Panc1 (cell line): Measurements from ENCODE around the gene BCL2L2. TPM values are rescaled to one million over a fixed set of nuclear protein-coding genes. Genes with fewer than 3 reads are reported as not detected.

ENCODE experiments used
- ATAC-seq: fragments of 200-7000 bp; cut with Tn5 transposase; 2 replicates; pipeline ENCODE4 v1.9.1; 2020; ENCODE audit warnings: mild to moderate bottlenecking, moderate library complexity
- BruUV-seq: library from RNA; stranded (reverse); fragments of 400-500 nt; replicated peaks from 2 replicates; lab custom pipeline; 2021; lab: Mats Ljungman, UMichigan
- CTCF ChIA-PET: fragments of 300-600 bp; sonication (Branson Sonifier 250); formaldehyde crosslinking; loops from one replicate; lab custom pipeline; 2022; ENCODE audit warnings: antibody characterized with exemption; lab: Charles Lee
- POLR2A ChIA-PET: fragments of 300-600 bp; sonication (Branson Sonifier 250); formaldehyde crosslinking; loops from one replicate; lab custom pipeline; 2022; ENCODE audit warnings: antibody characterized with exemption; lab: Charles Lee
- DNase-seq: peaks from one replicate; pipeline ENCODE4 v3.0.0-alpha.2; 2010; ENCODE audit warnings: low read depth, low spot score
- H3K27ac ChIP-seq: 2 replicates; pipeline ENCODE4 v1.5.1; 2011; ENCODE audit warnings: mild to moderate bottlenecking, low read length, inconsistent platforms
- H3K27me3 ChIP-seq: fragments of 200-500 bp; sonication (Bioruptor generic); 2 replicates; pipeline ENCODE4 v1.6.0; 2014; ENCODE audit warnings: low read length, inconsistent platforms; ENCODE audit not compliant: control insufficient read depth, insufficient read depth
- H3K36me3 ChIP-seq: fragments of 200-500 bp; sonication (Bioruptor generic); 2 replicates; pipeline ENCODE4 v1.5.1; 2014; ENCODE audit warnings: inconsistent platforms, mild to moderate bottlenecking, low read length, moderate library complexity; ENCODE audit not compliant: control insufficient read depth, insufficient read depth
- H3K4me1 ChIP-seq: 2 replicates; pipeline ENCODE4 v1.5.1; 2011; ENCODE audit warnings: inconsistent platforms, mild to moderate bottlenecking, low read length, moderate library complexity; ENCODE audit not compliant: control insufficient read depth, insufficient read depth
- H3K4me3 ChIP-seq, 2 experiments: 2 replicates each; pipeline ENCODE4 v1.5.1; 2011 to 2012; ENCODE audit warnings: low read depth in 2 of 2, low read length in 2 of 2, mild to moderate bottlenecking in 2 of 2, inconsistent platforms in 1 of 2, moderate library complexity in 1 of 2
- H3K9me3 ChIP-seq: fragments of 200-500 bp; sonication (Bioruptor generic); 2 replicates; pipeline ENCODE4 v1.5.1; 2014; ENCODE audit warnings: low read depth, mild to moderate bottlenecking, inconsistent platforms, low read length, moderate library complexity; ENCODE audit not compliant: control insufficient read depth, insufficient read depth
- CTCF ChIP-seq: fragments of 450-650 bp; IDR thresholded peaks from 2 replicates; pipeline ENCODE4 v1.5.1; 2017; ENCODE audit warnings: mild to moderate bottlenecking
- POLR2AphosphoS5 ChIP-seq: IDR thresholded peaks from 2 replicates; pipeline ENCODE4 v1.6.1; 2012; ENCODE audit warnings: mild to moderate bottlenecking, low read depth, low read length, moderate library complexity
- REST ChIP-seq, 2 experiments: IDR thresholded peaks; 2 replicates each; pipeline ENCODE4 v1.6.1; 2011 to 2012; ENCODE audit warnings: low read depth in 2 of 2, control low read depth in 1 of 2, low read length in 1 of 2, mild to moderate bottlenecking in 1 of 2, moderate library complexity in 1 of 2; ENCODE audit not compliant: insufficient read depth in 1 of 2
- SIN3A ChIP-seq: IDR thresholded peaks from 2 replicates; pipeline ENCODE4 v1.6.1; 2012; ENCODE audit warnings: low read depth, mild to moderate bottlenecking, low read length, moderate library complexity, borderline replicate concordance; ENCODE audit not compliant: insufficient read depth
- TCF7L2 ChIP-seq: IDR thresholded peaks from 2 replicates; pipeline ENCODE4 v1.6.1; 2011; ENCODE audit warnings: mild to moderate bottlenecking, low read depth, low read length, inconsistent platforms
- in situ Hi-C: cut with HindIII; loops from 2 replicates; pipeline ENCODE4 v1.10.0; 2016; ENCODE audit warnings: low sequenced_read_pairs, low pct_unique_long_range_greater_than_20kb
- intact Hi-C: fragments of 100-400 bp; cut with micrococcal nuclease; formaldehyde crosslinking; loops from one replicate; pipeline ENCODE4 v1.10.0; 2022; ENCODE audit not compliant: unreplicated experiment
- total RNA-seq: library from RNA; stranded (reverse); gene quantifications from one replicate; pipeline ENCODE4 v1.2.1, GENCODE V29; 2021; ENCODE audit not compliant: unreplicated experiment

The BCL2L2 gene
- total RNA-seq, 1 experiment from 2014 or later = 18.9 TPM

- no TSS peak for BruUV-seq
- ATAC-seq = no peak
- TF ChIP-seq REST (IDR thresholded peaks at IDR 0.05; ENCODE audit: insufficient read depth in 1 of 2, low read depth in 2 of 2, low read length in 1 of 2) (no peak), SIN3A (no peak)
- in situ Hi-C loops (no loop called here), intact Hi-C loops (no loop called here)
- no peaks in the 10 kb centered on the region for H3K36me3 ChIP-seq
- H3K27me3 ChIP-seq = peaks cover 9% of the 10 kb centered on the region
- DNase-seq = no peak
- no peaks in the 10 kb centered on the region for H3K4me1 ChIP-seq
- H3K4me3 ChIP-seq = no peak overlapping the region
- no peak overlapping the region for H3K27ac ChIP-seq
- H3K9me3 ChIP-seq = no peaks in the 10 kb centered on the region
- ChIA-PET CTCF (no interaction called here), POLR2A (no interaction called here)
These were observed 51.4 kb downstream of the BCL2L2 start for GRCh38 chr14:23358042-23358441.

- Histone ChIP-seq H3K9me3 (no peaks in the 10 kb centered on the region), H3K4me3 (no peak overlapping the region), H3K27me3 (peaks cover 6% of the 10 kb centered on the region; the same call in 1 of the 2 replicates), H3K36me3 (no peaks in the 10 kb centered on the region), H3K27ac (no peak overlapping the region), H3K4me1 (no peaks in the 10 kb centered on the region)
- TF ChIP-seq SIN3A = no peak
- no peak for TF ChIP-seq POLR2AphosphoS5
- TF ChIP-seq REST (IDR thresholded peaks at IDR 0.05; ENCODE audit: insufficient read depth in 1 of 2, low read depth in 2 of 2, low read length in 1 of 2) = no peak
- TF ChIP-seq TCF7L2 = no peak
- no peak for TF ChIP-seq CTCF
- intact Hi-C loops = no loop called here
- CTCF ChIA-PET = no interaction called here
- in situ Hi-C loops = no loop called here
- no peak for DNase-seq
- POLR2A ChIA-PET = no interaction called here
- BruUV-seq = no TSS peak
- no peak for ATAC-seq
These were observed 52.0 kb downstream of the BCL2L2 start for GRCh38 chr14:23358553-23359166.
